ENCODE measurements around the gene APBB1.
"Not testable (repeated sequence)": the region's sequence is repeated elsewhere in the genome, so short reads cannot be mapped to it uniquely, and the experiment has no call there.

The APBB1 gene

GRCh38 chr11:6415797-6416196 lies 3.1 kb downstream of the APBB1 start:
- no peak for DNase-seq

- DNase-seq = peak; percentile 59 to 64
Measured at GRCh38 chr11:6414874-6415328, 4.0 kb downstream of the APBB1 start.

- DNase-seq = peak; percentile 74 to 78
Measured at GRCh38 chr11:6413791-6414201, 5.1 kb downstream of the APBB1 start.

GRCh38 chr11:6411594-6412031 lies 7.3 kb downstream of the APBB1 start:
- DNase-seq = no peak

- no peak for DNase-seq
Measured at GRCh38 chr11:6410695-6411430, 8.0 kb downstream of the APBB1 start.

- no peak for DNase-seq
Measured at GRCh38 chr11:6406370-6406769, 12.5 kb downstream of the APBB1 start.

GRCh38 chr11:6405846-6406245 lies 13.0 kb downstream of the APBB1 start:
- no peak for DNase-seq

- DNase-seq = no peak
Measured at GRCh38 chr11:6405052-6405667, 13.7 kb downstream of the APBB1 start.

GRCh38 chr11:6404342-6405051 lies 14.4 kb downstream of the APBB1 start:
- no peak for DNase-seq

- DNase-seq = no peak
Measured at GRCh38 chr11:6403539-6403938, 15.4 kb downstream of the APBB1 start.

- peak; percentile 72 to 76 for DNase-seq
Measured at GRCh38 chr11:6402561-6402981, 16.3 kb downstream of the APBB1 start.

- DNase-seq = peak; percentile 66 to 70
Measured at GRCh38 chr11:6402061-6402470, 16.8 kb downstream of the APBB1 start.

- DNase-seq = no peak
Measured at GRCh38 chr11:6401464-6401863, 17.4 kb downstream of the APBB1 start.

- no peak for DNase-seq
Measured at GRCh38 chr11:6400431-6401345, 18.2 kb downstream of the APBB1 start.

GRCh38 chr11:6397636-6398035 lies 21.3 kb downstream of the APBB1 start:
- DNase-seq = no peak

GRCh38 chr11:6397156-6397555 lies 21.7 kb downstream of the APBB1 start:
- DNase-seq = no peak

- no peak for DNase-seq
Measured at GRCh38 chr11:6395470-6396060, 23.3 kb downstream of the APBB1 start.

- no peak for DNase-seq
Measured at GRCh38 chr11:6393989-6394670, 24.8 kb downstream of the APBB1 start.

- not testable (repeated sequence) for DNase-seq
Measured at GRCh38 chr11:6392251-6392650, 26.6 kb downstream of the APBB1 start.

GRCh38 chr11:6391537-6392134 lies 27.3 kb downstream of the APBB1 start:
- no peak for DNase-seq

Measured in activated T-cell treated with anti-CD3 and anti-CD28 coated beads, Interleukin-2, amount 50 U/mL, for 48 hours (primary cell).